Stomach (tissue), 9 donors: ENCODE data around the gene RARG. TPM values are rescaled to one million over a fixed set of nuclear protein-coding genes. Genes with fewer than 3 reads are reported as not detected.
"Not testable (repeated sequence)": the region's sequence is repeated elsewhere in the genome, so short reads cannot be mapped to it uniquely, and the experiment has no call there.

Source experiments
- DNase-seq, 2 donors: peaks; one replicate each; pipeline versions ENCODE4 v3.0.0 to v3.0.0-alpha.2; 2013 to 2019
- H3K27ac ChIP-seq, 5 donors: fragments of 200-600 bp in 4 of 5; sonication (generic) in 4 of 5; one replicate each; pipeline ENCODE4 v1.5.1; 2013 to 2019; ENCODE audit warnings: mild to moderate bottlenecking in 1 of 5, moderate library complexity in 1 of 5
- H3K27me3 ChIP-seq, 3 donors: fragments of 200-600 bp; sonication (generic); one replicate each; pipeline ENCODE4 v1.5.1; 2017 to 2019; ENCODE audit warnings: mixed run types in 1 of 3
- H3K36me3 ChIP-seq, 4 donors: fragments of 200-600 bp; sonication (generic); 1 replicate in 3 of 4; 2 replicates in 1 of 4; pipeline ENCODE4 v1.5.1; 2016 to 2019
- H3K4me1 ChIP-seq, 4 donors: fragments of 200-600 bp; sonication (generic); one replicate each; pipeline ENCODE4 v1.5.1; 2016 to 2019
- H3K4me3 ChIP-seq, 4 donors: fragments of 200-600 bp; sonication (generic) in 3 of 4; one replicate each; pipeline ENCODE4 v1.5.1; 2016 to 2019; ENCODE audit warnings: mild to moderate bottlenecking in 1 of 4
- H3K9me3 ChIP-seq, 4 donors: fragments of 200-600 bp; sonication (generic); one replicate each; pipeline ENCODE4 v1.5.1; 2016 to 2019
- CTCF ChIP-seq, 7 experiments: fragments of 450-650 bp in 4 of 7; fragments of 200-600 bp in 3 of 7; sonication (generic) in 3 of 7; IDR thresholded peaks; one replicate each; pipeline ENCODE4 v1.5.1; 2016 to 2019; ENCODE audit warnings: antibody characterized with exemption in 7 of 7, control low read depth in 2 of 7, mild to moderate bottlenecking in 1 of 7
- EP300 ChIP-seq: sonication (generic); formaldehyde crosslinking; IDR thresholded peaks from one replicate; pipeline ENCODE4 v1.6.1; 2017; ENCODE audit warnings: antibody characterized with exemption
- POLR2A ChIP-seq, 4 donors: fragments of 450-650 bp; IDR thresholded peaks; one replicate each; pipeline ENCODE4 v1.6.1; 2016; ENCODE audit warnings: antibody characterized with exemption in 4 of 4, control low read depth in 2 of 4, mild to moderate bottlenecking in 1 of 4, moderate library complexity in 1 of 4
- POLR2AphosphoS5 ChIP-seq, 3 donors: sonication (generic); formaldehyde crosslinking; IDR thresholded peaks; one replicate each; pipeline ENCODE4 v1.6.1; 2016; ENCODE audit warnings: antibody characterized with exemption in 3 of 3
- WGBS, 5 donors: extraction: QIAGEN DNeasy Blood & Tissue Kit in 3 of 5; methylation state at CpG; one replicate each; pipeline versions ENCODE4 v1.1.5 to v1.1.7; 2013 to 2018; 5-methylcytosine and 5-hydroxymethylcytosine counted together
- intact Hi-C: fragments of 100-400 bp; cut with DNase I; formaldehyde crosslinking; loops from one replicate; pipeline ENCODE4 v1.15.1; 2023; ENCODE audit warnings: low total_unique reads
- polyA plus RNA-seq, 3 donors: library from polyadenylated mRNA; stranded (reverse); fragments of 200-250 nt; gene quantifications; one replicate each; pipeline ENCODE4 v1.2.3, GENCODE V29; 2013
- total RNA-seq, 5 donors: library from RNA; depleted of rRNA; stranded (reverse); fragments of >200 nt; gene quantifications; one replicate each; pipeline versions ENCODE4 v1.1.0 to v1.2.3, GENCODE V29; 2014 to 2016
- donor health status: healthy with polysubstance abuse.
- donor health status: Bipolar disorder and iron deficiency.
- donor health status: healthy.

Gene RARG
- total and polyA plus RNA-seq, 8 donors = 2.0 to 37.7 (median 9.6) TPM

GRCh38 chr12:53166837-53167236 lies 65.2 kb downstream of the RARG start:
- Histone ChIP-seq H3K27ac (no peak overlapping the region), H3K4me3 (no peak overlapping the region), H3K4me1 (no peaks in the 10 kb centered on the region), H3K9me3 (no peaks in the 10 kb centered on the region), H3K36me3 (peaks cover 10 to 53% (median 37%) of the 10 kb centered on the region in 4 donors), H3K27me3 (no peaks in the 10 kb centered on the region)
- intact Hi-C loops = no loop called here
- no peak for DNase-seq
- TF ChIP-seq POLR2A (IDR thresholded peaks at IDR 0.05) (no peak), CTCF (IDR thresholded peaks at IDR 0.05) (no peak)

GRCh38 chr12:53163008-53163407 lies 69.0 kb downstream of the RARG start:
- H3K9me3 ChIP-seq, H3K27ac ChIP-seq, H3K4me1 ChIP-seq, H3K27me3 ChIP-seq, DNase-seq, intact Hi-C loops, H3K4me3 ChIP-seq: not testable (repeated sequence)
- 90 to 100% (median 94%) methylated on average over 2 of the region's 2 CpGs for WGBS, 5 donors
- peaks cover 0 to 24% (median 12%) of the 10 kb centered on the region in 4 donors for H3K36me3 ChIP-seq

- H3K36me3 ChIP-seq = peaks cover 0 to 23% (median 3%) of the 10 kb centered on the region in 4 donors
- 82 to 93% (median 90%) methylated on average over 6 to 8 of the region's 8 CpGs for WGBS, 5 donors
- intact Hi-C loops = no loop called here
- peaks cover 0 to 11% (median 7%) of the 10 kb centered on the region in 4 donors for H3K4me1 ChIP-seq
- H3K9me3 ChIP-seq = no peaks in the 10 kb centered on the region
- no peak overlapping the region for H3K27ac ChIP-seq
- no peaks in the 10 kb centered on the region for H3K27me3 ChIP-seq
- no peak for DNase-seq
- no peak overlapping the region for H3K4me3 ChIP-seq
- TF ChIP-seq CTCF (IDR thresholded peaks at IDR 0.05) (no peak), POLR2AphosphoS5 (IDR thresholded peaks at IDR 0.05) (no peak), EP300 (no peak), POLR2A (IDR thresholded peaks at IDR 0.05) (no peak)
Observed at GRCh38 chr12:53161119-53161911, 70.7 kb downstream of the RARG start.

- WGBS, 5 donors = 82 to 96% (median 91%) methylated on average over 2 of the region's 2 CpGs
- Histone ChIP-seq H3K36me3 (peaks cover 0 to 18% (median 3%) of the 10 kb centered on the region in 4 donors), H3K27me3 (no peaks in the 10 kb centered on the region), H3K4me1 (peaks cover 0 to 11% (median 7%) of the 10 kb centered on the region in 4 donors), H3K27ac (no peak overlapping the region), H3K4me3 (no peak overlapping the region), H3K9me3 (no peaks in the 10 kb centered on the region)
- DNase-seq = no peak
- TF ChIP-seq EP300 = no peak
- TF ChIP-seq POLR2AphosphoS5 (IDR thresholded peaks at IDR 0.05) = no peak
- no peak for TF ChIP-seq CTCF (IDR thresholded peaks at IDR 0.05)
- no peak for TF ChIP-seq POLR2A (IDR thresholded peaks at IDR 0.05)
- intact Hi-C loops = no loop called here
Observed at GRCh38 chr12:53160673-53161072, 71.3 kb downstream of the RARG start.

Other genes with a start within 250 kb of the RARG start
- gene EIF4B, start 225.8 kb downstream of the RARG start, total RNA-seq = 100 to 1,000 TPM; 319 to 833 (median 400) TPM
- gene EIF4B, start 225.8 kb downstream of the RARG start, polyA plus RNA-seq = 100 to 1,000 TPM; 101 to 262 (median 179) TPM
- 100 to 1,000 TPM in 2 of 5 donors, 10 to 100 TPM in 3; 38.5 to 164 (median 44.2) TPM for gene TNS2, start 182.1 kb downstream of the RARG start, total RNA-seq
- 100 to 1,000 TPM in 1 of 3 donors, 10 to 100 TPM in 2; 71.0 to 104 (median 76.5) TPM for gene TNS2, start 182.1 kb downstream of the RARG start, polyA plus RNA-seq
- 10 to 100 TPM; 17.8 to 99.8 (median 50.9) TPM for gene SPRYD3, start 152.8 kb downstream of the RARG start, total RNA-seq
- gene SPRYD3, start 152.8 kb downstream of the RARG start, polyA plus RNA-seq = 10 to 100 TPM; 26.3 to 30.5 (median 29.8) TPM
- 100 to 1,000 TPM in 2 of 5 donors, 10 to 100 TPM in 3; 22.6 to 388 (median 95.1) TPM for gene IGFBP6, start 134.5 kb downstream of the RARG start, total RNA-seq
- 100 to 1,000 TPM in 1 of 3 donors, 10 to 100 TPM in 2; 30.6 to 124 (median 54.7) TPM for gene IGFBP6, start 134.5 kb downstream of the RARG start, polyA plus RNA-seq
- gene SOAT2, start 128.7 kb downstream of the RARG start, total RNA-seq = under 1 TPM in 1 of 5 donors, not detected in 4; 0.92 TPM
- gene SOAT2, start 128.7 kb downstream of the RARG start, polyA plus RNA-seq = under 1 TPM in 1 of 3 donors, not detected in 2; 0.28 TPM
- 10 to 100 TPM in 3 of 5 donors, 1 to 10 TPM in 2; 4.1 to 37.5 (median 10.3) TPM for gene ZNF740, start 51.5 kb downstream of the RARG start, total RNA-seq
- 1 to 10 TPM; 4.0 to 4.9 (median 4.1) TPM for gene ZNF740, start 51.5 kb downstream of the RARG start, polyA plus RNA-seq
- gene CSAD, start 51.3 kb downstream of the RARG start, total RNA-seq = 100 to 1,000 TPM in 2 of 5 donors, 10 to 100 TPM in 3; 30.3 to 334 (median 38.9) TPM
- gene CSAD, start 51.3 kb downstream of the RARG start, polyA plus RNA-seq = 10 to 100 TPM in 1 of 3 donors, 1 to 10 TPM in 2; 4.6 to 52.6 (median 5.7) TPM
- 10 to 100 TPM in 1 of 5 donors, 1 to 10 TPM in 2, not detected in 2; 4.6 to 29.5 (median 5.7) TPM for gene ITGB7, start 25.0 kb downstream of the RARG start, total RNA-seq
- gene ITGB7, start 25.0 kb downstream of the RARG start, polyA plus RNA-seq = 1 to 10 TPM in 2 of 3 donors, under 1 TPM in 1; 0.56 to 3.8 (median 1.7) TPM
- gene ESPL1, start 36.1 kb upstream of the RARG start, total RNA-seq = 10 to 100 TPM in 1 of 5 donors, 1 to 10 TPM in 4; 3.3 to 43.2 (median 6.6) TPM
- 10 to 100 TPM in 1 of 3 donors, under 1 TPM in 2; 0.15 to 13.1 (median 0.75) TPM for gene ESPL1, start 36.1 kb upstream of the RARG start, polyA plus RNA-seq
- 100 to 1,000 TPM; 207 to 623 (median 288) TPM for gene PFDN5, start 63.3 kb upstream of the RARG start, total RNA-seq
- gene PFDN5, start 63.3 kb upstream of the RARG start, polyA plus RNA-seq = 1,000 to 10,000 TPM; 1,294 to 1,886 (median 1,325) TPM
- gene MYG1, start 67.5 kb upstream of the RARG start, total RNA-seq = 10 to 100 TPM; 16.0 to 33.9 (median 29.0) TPM
- 100 to 1,000 TPM in 1 of 3 donors, 10 to 100 TPM in 2; 89.5 to 120 (median 98.5) TPM for gene MYG1, start 67.5 kb upstream of the RARG start, polyA plus RNA-seq
- gene AAAS, start 89.4 kb upstream of the RARG start, total RNA-seq = 10 to 100 TPM; 22.6 to 59.4 (median 43.3) TPM
- 10 to 100 TPM; 19.7 to 49.7 (median 19.7) TPM for gene AAAS, start 89.4 kb upstream of the RARG start, polyA plus RNA-seq
- gene SP7, start 104.1 kb upstream of the RARG start, total RNA-seq = not detected
- not detected for gene SP7, start 104.1 kb upstream of the RARG start, polyA plus RNA-seq
- gene SP1, start 148.0 kb upstream of the RARG start, total RNA-seq = 100 to 1,000 TPM in 1 of 5 donors, 10 to 100 TPM in 4; 13.3 to 142 (median 36.8) TPM
- gene SP1, start 148.0 kb upstream of the RARG start, polyA plus RNA-seq = 10 to 100 TPM; 10.2 to 16.2 (median 12.2) TPM
- not detected for gene AMHR2, start 191.6 kb upstream of the RARG start, total RNA-seq
- 1 to 10 TPM in 1 of 3 donors, under 1 TPM in 2; 0.23 to 1.8 (median 0.25) TPM for gene AMHR2, start 191.6 kb upstream of the RARG start, polyA plus RNA-seq
- 100 to 1,000 TPM in 3 of 5 donors, 10 to 100 TPM in 2; 44.3 to 194 (median 105) TPM for gene PRR13, start 209.5 kb upstream of the RARG start, total RNA-seq
- gene PRR13, start 209.5 kb upstream of the RARG start, polyA plus RNA-seq = 100 to 1,000 TPM; 194 to 437 (median 306) TPM
- gene PCBP2, start 219.9 kb upstream of the RARG start, total RNA-seq = 100 to 1,000 TPM; 109 to 509 (median 431) TPM
- 100 to 1,000 TPM; 407 to 714 (median 486) TPM for gene PCBP2, start 219.9 kb upstream of the RARG start, polyA plus RNA-seq